A673 (cell line): Measurements from ENCODE around the gene METTL26. TPM values are rescaled to one million over a fixed set of nuclear protein-coding genes. Genes with fewer than 3 reads are reported as not detected.
A peak's percentile ranks its signal among the peaks of the same experiment; 100 is the strongest.

Experiments
- BruUV-seq: library from RNA; stranded (reverse); fragments of 400-500 nt; replicated peaks from 2 replicates; lab custom pipeline; 2021; lab: Mats Ljungman, UMichigan
- CTCF ChIA-PET: fragments of 300-600 bp; sonication (Branson Sonifier 250); formaldehyde crosslinking; loops from one replicate; lab custom pipeline; 2022; ENCODE audit warnings: antibody characterized with exemption; lab: Charles Lee
- POLR2A ChIA-PET: fragments of 300-600 bp; sonication (Branson Sonifier 250); formaldehyde crosslinking; loops from one replicate; lab custom pipeline; 2022; ENCODE audit warnings: antibody characterized with exemption; ENCODE audit not compliant: low non-redundant PET; lab: Charles Lee
- DNase-seq: peaks from one replicate; pipeline ENCODE4 v3.0.0-alpha.2; 2015; ENCODE audit warnings: low spot score
- H3K27ac ChIP-seq: fragments of 200-600 bp; sonication (generic); 2 replicates; pipeline ENCODE4 v1.5.1; 2016; ENCODE audit warnings: mixed run types, low read depth, mild to moderate bottlenecking, mixed read lengths, antibody characterized with exemption, low read length; ENCODE audit not compliant: poor library complexity, severe bottlenecking
- H3K27me3 ChIP-seq: fragments of 200-600 bp; sonication (generic); replicated peaks from 2 replicates; pipeline ENCODE4 v1.6.1; 2017; ENCODE audit warnings: mixed run types, low read depth, mild to moderate bottlenecking, mixed read lengths, antibody characterized with exemption, low read length; ENCODE audit not compliant: insufficient read depth, poor library complexity
- H3K36me3 ChIP-seq: fragments of 200-600 bp; sonication (generic); 2 replicates; pipeline ENCODE4 v1.6.1; 2016; ENCODE audit warnings: mixed run types, mild to moderate bottlenecking, mixed read lengths, antibody characterized with exemption, low read length; ENCODE audit not compliant: insufficient read depth, poor library complexity, severe bottlenecking
- H3K4me1 ChIP-seq: fragments of 200-600 bp; sonication (generic); 2 replicates; pipeline ENCODE4 v1.6.1; 2017; ENCODE audit warnings: mixed run types, mild to moderate bottlenecking, mixed read lengths, antibody characterized with exemption, low read length; ENCODE audit not compliant: insufficient read depth, poor library complexity, severe bottlenecking
- H3K4me3 ChIP-seq: fragments of 200-600 bp; sonication (generic); 2 replicates; pipeline ENCODE4 v1.5.1; 2016; ENCODE audit warnings: low read depth, mixed run types, mild to moderate bottlenecking, mixed read lengths, low read length; ENCODE audit not compliant: poor library complexity, severe bottlenecking
- H3K9me3 ChIP-seq: fragments of 200-600 bp; sonication (generic); 2 replicates; pipeline ENCODE4 v1.6.1; 2016; ENCODE audit warnings: mixed run types, low read depth, mild to moderate bottlenecking, mixed read lengths, antibody characterized with exemption, low read length; ENCODE audit not compliant: poor library complexity, severe bottlenecking
- CTCF ChIP-seq: fragments of 300-800, 200-600 bp; sonication (generic); conservative IDR thresholded peaks from 2 replicates; pipeline ENCODE4 v1.5.1; 2017; ENCODE audit warnings: low read depth, mild to moderate bottlenecking, antibody characterized with exemption, low read length, moderate library complexity, mixed read lengths
- EZH2 ChIP-seq: fragments of 200-600 bp; sonication (generic); IDR thresholded peaks from 2 replicates; pipeline ENCODE4 v1.6.1; 2017; ENCODE audit warnings: borderline replicate concordance, low read depth, mild to moderate bottlenecking, mixed read lengths, antibody characterized with exemption, low read length; ENCODE audit not compliant: poor library complexity, severe bottlenecking
- intact Hi-C: fragments of 100-400 bp; cut with micrococcal nuclease; formaldehyde crosslinking; loops from one replicate; pipeline ENCODE4 v1.10.0; 2022; ENCODE audit not compliant: unreplicated experiment
- total RNA-seq: library from RNA; stranded (reverse); gene quantifications from 2 replicates; pipeline ENCODE4 v1.2.3, GENCODE V29; 2021

The METTL26 gene
- total RNA-seq, 1 experiment from 2014 or later: 138 TPM

GRCh38 chr16:644556-644955 is 8.5 kb upstream of the METTL26 start:
- Histone ChIP-seq H3K27ac (no peak overlapping the region), H3K9me3 (no peaks in the 10 kb centered on the region), H3K27me3 (no peaks in the 10 kb centered on the region), H3K36me3 (no peaks in the 10 kb centered on the region), H3K4me3 (no peak overlapping the region), H3K4me1 (peaks cover 10% of the 10 kb centered on the region)
- no peak for TF ChIP-seq CTCF
- no peak for TF ChIP-seq EZH2
- CTCF ChIA-PET: interaction anchor here (0.6 kb wide), 1 partner anchor 506 kb away, joined by 4 read pairs; no protein-coding TSS in a partner anchor
- BruUV-seq: no TSS peak
- POLR2A ChIA-PET: no interaction called here
- DNase-seq: no peak
- intact Hi-C loops: no loop called here

- Histone ChIP-seq H3K4me3 (peak overlapping the region; percentile 77), H3K36me3 (no peaks in the 10 kb centered on the region), H3K27ac (no peak overlapping the region), H3K27me3 (no peaks in the 10 kb centered on the region), H3K9me3 (no peaks in the 10 kb centered on the region), H3K4me1 (peaks cover 10% of the 10 kb centered on the region)
- intact Hi-C loops: no loop called here
- POLR2A ChIA-PET: no interaction called here
- TF ChIP-seq EZH2 (no peak), CTCF (no peak)
- CTCF ChIA-PET: no interaction called here
- BruUV-seq: no TSS peak
- no peak for DNase-seq
These were observed 6.9 kb upstream of the METTL26 start for GRCh38 chr16:643050-643368.

GRCh38 chr16:642189-643049 is 6.3 kb upstream of the METTL26 start:
- CTCF ChIA-PET: no interaction called here
- no peak for TF ChIP-seq EZH2
- TF ChIP-seq CTCF: no peak
- no peak for DNase-seq
- Histone ChIP-seq H3K4me1 (peaks cover 10% of the 10 kb centered on the region), H3K9me3 (no peaks in the 10 kb centered on the region), H3K27ac (peak overlapping the region; percentile 37), H3K4me3 (peak overlapping the region; percentile 77), H3K36me3 (no peaks in the 10 kb centered on the region), H3K27me3 (no peaks in the 10 kb centered on the region)
- intact Hi-C loops: no loop called here
- POLR2A ChIA-PET: no interaction called here
- BruUV-seq: no TSS peak
